Uterus (tissue), 4 donors: ENCODE data around the gene BTBD2. TPM values are rescaled to one million over a fixed set of nuclear protein-coding genes. Genes with fewer than 3 reads are reported as not detected.

ENCODE experiments used
- DNase-seq, 2 donors: peaks; one replicate each; pipeline ENCODE4 v3.0.0-alpha.2; 2019 to 2020
- H3K27ac ChIP-seq, 2 donors: fragments of 200-600 bp; sonication (generic); 1 replicate in 1 of 2; 2 replicates in 1 of 2; pipeline ENCODE4 v1.5.1; 2016 to 2018
- H3K27me3 ChIP-seq, 2 donors: fragments of 200-600 bp; sonication (generic); one replicate each; pipeline ENCODE4 v1.5.1; 2018 to 2019; ENCODE audit warnings: control low read depth in 1 of 2
- H3K36me3 ChIP-seq, 2 donors: fragments of 200-600 bp; sonication (generic); one replicate each; pipeline ENCODE4 v1.5.1; 2019; ENCODE audit warnings: control low read depth in 1 of 2
- H3K4me1 ChIP-seq, 2 donors: fragments of 200-600 bp; sonication (generic); one replicate each; pipeline ENCODE4 v1.5.1; 2018 to 2019; ENCODE audit warnings: control low read depth in 1 of 2
- H3K4me3 ChIP-seq, 2 donors: fragments of 200-600 bp; sonication (generic); 1 replicate in 1 of 2; 2 replicates in 1 of 2; pipeline ENCODE4 v1.5.1; 2018 to 2019; ENCODE audit warnings: mild to moderate bottlenecking in 1 of 2
- H3K9me3 ChIP-seq, 2 donors: fragments of 200-600 bp; sonication (generic); one replicate each; pipeline ENCODE4 v1.5.1; 2019; ENCODE audit warnings: control low read depth in 1 of 2
- CTCF ChIP-seq, 4 experiments: fragments of 200-600 bp in 2 of 4; fragments of 450-650 bp in 2 of 4; sonication (generic) in 2 of 4; IDR thresholded peaks; one replicate each; pipeline ENCODE4 v1.5.1; 2016 to 2019; ENCODE audit warnings: antibody characterized with exemption in 4 of 4, mild to moderate bottlenecking in 2 of 4, moderate library complexity in 1 of 4
- POLR2A ChIP-seq, 2 donors: fragments of 450-650 bp; IDR thresholded peaks; one replicate each; pipeline ENCODE4 v1.6.1; 2016; ENCODE audit warnings: antibody characterized with exemption in 2 of 2, mild to moderate bottlenecking in 1 of 2, moderate library complexity in 1 of 2
- intact Hi-C: fragments of 100-400 bp; cut with DNase I; formaldehyde crosslinking; loops from one replicate; pipeline ENCODE4 v1.15.1; 2023; ENCODE audit warnings: low total_unique reads
- total RNA-seq, 4 donors: library from RNA; depleted of rRNA in 3 of 4; stranded (reverse); fragments of >200 nt in 3 of 4; gene quantifications; one replicate each; pipeline versions ENCODE4 v1.1.0 to v1.2.4, GENCODE V29; 2014 to 2023
- donor health status: DM: yes; HTN: yes; CAD: no.

The BTBD2 gene
- total RNA-seq, 4 donors from 2014 or later, result 48.2 to 105 (median 61.8) TPM

GRCh38 chr19:2032296-2032941 lies 16.9 kb upstream of the BTBD2 start:
- no peak overlapping the region for H3K4me3 ChIP-seq
- no peaks in the 10 kb centered on the region for H3K27me3 ChIP-seq
- TF ChIP-seq POLR2A (IDR thresholded peaks at IDR 0.05) (peak; percentile 33 to 60), CTCF (IDR thresholded peaks at IDR 0.05) (no peak)
- peak overlapping the region; percentile 81 to 90 for H3K27ac ChIP-seq
- no peaks in the 10 kb centered on the region for H3K36me3 ChIP-seq
- H3K4me1 ChIP-seq, result no peaks in the 10 kb centered on the region
- H3K9me3 ChIP-seq, result no peaks in the 10 kb centered on the region
- peak; percentile 89 to 93 for DNase-seq
- intact Hi-C loops, result no loop called here

GRCh38 chr19:2027361-2027760 lies 11.8 kb upstream of the BTBD2 start:
- no peak for DNase-seq

GRCh38 chr19:2026770-2027169 lies 11.3 kb upstream of the BTBD2 start:
- no peak for DNase-seq
- Histone ChIP-seq H3K27me3 (no peaks in the 10 kb centered on the region), H3K27ac (no peak overlapping the region), H3K9me3 (no peaks in the 10 kb centered on the region), H3K36me3 (no peaks in the 10 kb centered on the region), H3K4me1 (no peaks in the 10 kb centered on the region), H3K4me3 (no peak overlapping the region)
- intact Hi-C loops, result no loop called here
- TF ChIP-seq CTCF (IDR thresholded peaks at IDR 0.05) (no peak), POLR2A (IDR thresholded peaks at IDR 0.05) (no peak)

More at GRCh38 chr19:2027361-2027760, 11.8 kb upstream of the BTBD2 start:
- H3K4me1 ChIP-seq, result no peaks in the 10 kb centered on the region
- intact Hi-C loops, result no loop called here
- no peaks in the 10 kb centered on the region for H3K9me3 ChIP-seq
- no peaks in the 10 kb centered on the region for H3K27me3 ChIP-seq
- H3K27ac ChIP-seq, result no peak overlapping the region
- TF ChIP-seq POLR2A (IDR thresholded peaks at IDR 0.05), result no peak
- no peak for TF ChIP-seq CTCF (IDR thresholded peaks at IDR 0.05)
- H3K4me3 ChIP-seq, result no peak overlapping the region
- no peaks in the 10 kb centered on the region for H3K36me3 ChIP-seq

- TF ChIP-seq POLR2A (IDR thresholded peaks at IDR 0.05) (no peak), CTCF (IDR thresholded peaks at IDR 0.05) (no peak)
- Histone ChIP-seq H3K27ac (no peak overlapping the region), H3K4me1 (no peaks in the 10 kb centered on the region), H3K27me3 (no peaks in the 10 kb centered on the region), H3K9me3 (no peaks in the 10 kb centered on the region), H3K36me3 (no peaks in the 10 kb centered on the region), H3K4me3 (no peak overlapping the region)
- intact Hi-C loops, result loop anchor here (2.0 kb wide), 1 partner anchor 49 kb away; no protein-coding TSS in a partner anchor
- DNase-seq, result no peak
Measured at GRCh38 chr19:2022289-2022688, 6.8 kb upstream of the BTBD2 start.

GRCh38 chr19:2021453-2022140 lies 6.1 kb upstream of the BTBD2 start:
- TF ChIP-seq POLR2A (IDR thresholded peaks at IDR 0.05) (no peak), CTCF (IDR thresholded peaks at IDR 0.05) (no peak)
- Histone ChIP-seq H3K4me3 (no peak overlapping the region), H3K4me1 (no peaks in the 10 kb centered on the region), H3K27ac (no peak overlapping the region), H3K27me3 (no peaks in the 10 kb centered on the region), H3K36me3 (no peaks in the 10 kb centered on the region), H3K9me3 (no peaks in the 10 kb centered on the region)
- no peak for DNase-seq
- intact Hi-C loops, result loop anchor here (2.0 kb wide), 1 partner anchor 49 kb away; no protein-coding TSS in a partner anchor
